CD1c-positive myeloid dendritic cell (primary cell): ENCODE results near the gene SRM.
"Not testable (repeated sequence)": the region's sequence is repeated elsewhere in the genome, so short reads cannot be mapped to it uniquely, and the experiment has no call there.

Source experiments
- DNase-seq: peaks from one replicate; pipeline ENCODE4 v3.0.0-alpha.2; 2016; ENCODE audit errors: extremely low spot score

SRM gene

GRCh38 chr1:11059968-11060830 is at the start of gene SRM:
SRM (minus strand) TSS chr1:11060018; CDS start chr1:11059943, 75 bp downstream.
- peak; percentile 97 for DNase-seq

- DNase-seq, result no peak
These were observed 49.4 kb upstream of the SRM start for GRCh38 chr1:11109047-11109760.

GRCh38 chr1:11107599-11107998 is 47.8 kb upstream of the SRM start:
- DNase-seq, result no peak

GRCh38 chr1:11105586-11105985 is 45.8 kb upstream of the SRM start:
- no peak for DNase-seq

GRCh38 chr1:11101347-11101746 is 41.5 kb upstream of the SRM start:
- no peak for DNase-seq

- DNase-seq, result not testable (repeated sequence)
These were observed 41.0 kb upstream of the SRM start for GRCh38 chr1:11100806-11101205.

- no peak for DNase-seq
These were observed 40.3 kb upstream of the SRM start for GRCh38 chr1:11100149-11100493.

- DNase-seq, result peak; percentile 98
These were observed 39.7 kb upstream of the SRM start, which contains the start of gene EXOSC10 for GRCh38 chr1:11099310-11100148. EXOSC10 (minus strand) TSS chr1:11099869; CDS start chr1:11099831, 38 bp downstream.

- no peak for DNase-seq
These were observed 39.1 kb upstream of the SRM start for GRCh38 chr1:11098931-11099309.

- DNase-seq, result not testable (repeated sequence)
These were observed 24.0 kb upstream of the SRM start for GRCh38 chr1:11083784-11084183.

- DNase-seq, result no peak
These were observed 21.1 kb upstream of the SRM start for GRCh38 chr1:11080931-11081330.

- DNase-seq, result no peak
These were observed 18.8 kb upstream of the SRM start for GRCh38 chr1:11078631-11079030.

- DNase-seq, result not testable (repeated sequence)
These were observed 13.6 kb upstream of the SRM start for GRCh38 chr1:11073398-11073797.

- no peak for DNase-seq
These were observed 12.5 kb upstream of the SRM start for GRCh38 chr1:11072216-11072917.

- no peak for DNase-seq
These were observed 11.8 kb upstream of the SRM start for GRCh38 chr1:11071463-11072215.

- no peak for DNase-seq
These were observed 11.1 kb upstream of the SRM start for GRCh38 chr1:11070876-11071275.

GRCh38 chr1:11068600-11069473 is 9.0 kb upstream of the SRM start:
- no peak for DNase-seq

- DNase-seq, result no peak
These were observed 8.1 kb upstream of the SRM start for GRCh38 chr1:11067716-11068599.

GRCh38 chr1:11065796-11066195 is 6.0 kb upstream of the SRM start:
- DNase-seq, result no peak
